Measurements from ENCODE around the gene TACC2. TPM values are rescaled to one million over a fixed set of nuclear protein-coding genes. Genes with fewer than 3 reads are reported as not detected.

The TACC2 gene
- total and polyA plus RNA-seq, 2 experiments from 2014 or later: 30.8 to 35.9 TPM

GRCh38 chr10:122097935-122098334, 109.0 kb downstream of the TACC2 start (continued):
- TF ChIP-seq ZNF462 (CRISPR knock-in tag; IDR thresholded peaks at IDR 0.05): no peak
- no peak for TF ChIP-seq EZH2 (IDR thresholded peaks at IDR 0.05; ENCODE audit: low read depth, unreplicated experiment)
- no peak for TF ChIP-seq ETS1 (IDR thresholded peaks at IDR 0.05)
- no peak for TF ChIP-seq ZNF331 (CRISPR knock-in tag; IDR thresholded peaks at IDR 0.05; ENCODE audit: low read depth)
- no peak for TF ChIP-seq CREB1 (CRISPR knock-in tag; IDR thresholded peaks at IDR 0.05; ENCODE audit: low read depth)
- TF ChIP-seq REST (IDR thresholded peaks at IDR 0.05; ENCODE audit: unreplicated experiment): no peak
- TF ChIP-seq POLR2AphosphoS5 (IDR thresholded peaks at IDR 0.05; ENCODE audit: low read depth): no peak
- TF ChIP-seq STAT1 (IDR thresholded peaks at IDR 0.05; ENCODE audit: unreplicated experiment): no peak
- TF ChIP-seq EZH2phosphoT487 (IDR thresholded peaks at IDR 0.05; ENCODE audit: unreplicated experiment): no peak
- TF ChIP-seq NANOG (IDR thresholded peaks at IDR 0.05; ENCODE audit: borderline replicate concordance): no peak
